Parathyroid adenoma (tissue), 2 donors: ENCODE data around the gene NAB2.
"Not testable (repeated sequence)": the region's sequence is repeated elsewhere in the genome, so short reads cannot be mapped to it uniquely, and the experiment has no call there.

Source experiments
- H2AFZ ChIP-seq: fragments of 300-600 bp; sonication (generic); one replicate; pipeline ENCODE4 v1.7.0; 2017; ENCODE audit warnings: antibody characterized with exemption, mild to moderate bottlenecking
- H3K27ac ChIP-seq: fragments of 300-600 bp; sonication (generic); one replicate; pipeline ENCODE4 v1.7.0; 2017
- H3K27me3 ChIP-seq: fragments of 300-600 bp; sonication (generic); one replicate; pipeline ENCODE4 v1.7.0; 2017; ENCODE audit warnings: low read length; ENCODE audit not compliant: control insufficient read depth, insufficient read depth
- H3K36me3 ChIP-seq: fragments of 300-600 bp; sonication (generic); one replicate; pipeline ENCODE4 v1.7.0; 2017; ENCODE audit warnings: low read length; ENCODE audit not compliant: control insufficient read depth, insufficient read depth
- H3K4me1 ChIP-seq: fragments of 300-600 bp; sonication (generic); one replicate; pipeline ENCODE4 v1.7.0; 2017; ENCODE audit warnings: control low read depth
- H3K4me2 ChIP-seq: fragments of 300-600 bp; sonication (generic); one replicate; pipeline ENCODE4 v1.7.0; 2017; ENCODE audit warnings: low read length
- H3K4me3 ChIP-seq: fragments of 300-600 bp; sonication (generic); one replicate; pipeline ENCODE4 v1.7.0; 2017; ENCODE audit warnings: low read depth, low read length
- H3K79me2 ChIP-seq: fragments of 300-600 bp; sonication (generic); one replicate; pipeline ENCODE4 v1.7.0; 2017; ENCODE audit warnings: control low read depth
- H3K9ac ChIP-seq: fragments of 300-600 bp; sonication (generic); one replicate; pipeline ENCODE4 v1.7.0; 2017; ENCODE audit warnings: mild to moderate bottlenecking
- H3K9me3 ChIP-seq: fragments of 300-600 bp; sonication (generic); one replicate; pipeline ENCODE4 v1.7.0; 2017; ENCODE audit warnings: low read length; ENCODE audit not compliant: control insufficient read depth
- TF ChIP-seq, protein P1 (sequence below): fragments of 300-600 bp; sonication (generic); IDR thresholded peaks from one replicate; pipeline ENCODE4 v1.7.0; 2017; ENCODE audit warnings: antibody characterized with exemption, mild to moderate bottlenecking
- donor health status: primary hyperparathyroidism.

NAB2 gene

DNA sequence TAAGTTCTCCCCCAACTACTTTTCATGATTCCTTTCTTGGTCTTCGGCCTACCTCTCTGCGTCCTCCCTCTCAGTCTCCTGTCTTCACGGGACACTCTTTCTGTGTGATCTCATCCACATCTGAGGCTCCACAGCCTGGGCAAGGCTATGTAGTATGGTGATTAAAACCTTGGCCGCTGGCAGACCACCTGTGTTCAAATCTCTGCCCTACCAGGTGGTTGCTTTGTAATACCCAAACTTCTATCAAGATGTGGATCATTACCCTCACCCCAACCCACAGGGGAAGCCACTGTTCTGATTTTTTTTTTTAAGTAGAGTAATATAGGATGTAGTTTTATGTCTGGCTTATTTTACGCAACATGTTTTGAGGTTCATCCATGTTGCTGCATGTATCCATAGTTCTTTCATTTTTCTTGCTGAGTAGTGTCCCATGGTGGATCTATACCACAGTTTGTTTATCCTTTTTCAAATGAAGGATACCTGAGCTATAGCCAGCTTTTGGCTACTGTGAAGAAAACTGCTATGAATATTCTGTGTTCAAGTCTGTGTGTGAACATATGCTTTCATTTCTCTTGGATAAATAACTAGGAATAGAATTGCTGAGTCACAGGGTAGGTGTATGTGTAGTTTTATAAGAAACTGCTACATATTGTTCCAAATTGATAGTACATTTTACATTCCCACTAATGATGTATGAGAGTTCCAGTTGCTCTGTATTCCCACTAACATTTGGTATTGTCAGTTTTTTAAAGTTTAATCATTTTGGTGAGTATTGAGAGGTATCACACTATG, 30.6 kb downstream of the NAB2 start:
- no peak overlapping the region for H3K4me2 ChIP-seq
- no peak overlapping the region for H3K4me3 ChIP-seq
- no peak overlapping the region for H3K9ac ChIP-seq
- H3K27me3 ChIP-seq = no peaks in the 10 kb centered on the region
- H3K79me2 ChIP-seq = peaks cover 4% of the 10 kb centered on the region
- H3K27ac ChIP-seq = no peak overlapping the region
- no peak overlapping the region for H2AFZ ChIP-seq
- TF ChIP-seq, protein P1, sequence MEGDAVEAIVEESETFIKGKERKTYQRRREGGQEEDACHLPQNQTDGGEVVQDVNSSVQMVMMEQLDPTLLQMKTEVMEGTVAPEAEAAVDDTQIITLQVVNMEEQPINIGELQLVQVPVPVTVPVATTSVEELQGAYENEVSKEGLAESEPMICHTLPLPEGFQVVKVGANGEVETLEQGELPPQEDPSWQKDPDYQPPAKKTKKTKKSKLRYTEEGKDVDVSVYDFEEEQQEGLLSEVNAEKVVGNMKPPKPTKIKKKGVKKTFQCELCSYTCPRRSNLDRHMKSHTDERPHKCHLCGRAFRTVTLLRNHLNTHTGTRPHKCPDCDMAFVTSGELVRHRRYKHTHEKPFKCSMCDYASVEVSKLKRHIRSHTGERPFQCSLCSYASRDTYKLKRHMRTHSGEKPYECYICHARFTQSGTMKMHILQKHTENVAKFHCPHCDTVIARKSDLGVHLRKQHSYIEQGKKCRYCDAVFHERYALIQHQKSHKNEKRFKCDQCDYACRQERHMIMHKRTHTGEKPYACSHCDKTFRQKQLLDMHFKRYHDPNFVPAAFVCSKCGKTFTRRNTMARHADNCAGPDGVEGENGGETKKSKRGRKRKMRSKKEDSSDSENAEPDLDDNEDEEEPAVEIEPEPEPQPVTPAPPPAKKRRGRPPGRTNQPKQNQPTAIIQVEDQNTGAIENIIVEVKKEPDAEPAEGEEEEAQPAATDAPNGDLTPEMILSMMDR = no peak
- H3K4me1 ChIP-seq = no peaks in the 10 kb centered on the region
- H3K36me3 ChIP-seq = no peaks in the 10 kb centered on the region
- H3K9me3 ChIP-seq = no peaks in the 10 kb centered on the region

DNA sequence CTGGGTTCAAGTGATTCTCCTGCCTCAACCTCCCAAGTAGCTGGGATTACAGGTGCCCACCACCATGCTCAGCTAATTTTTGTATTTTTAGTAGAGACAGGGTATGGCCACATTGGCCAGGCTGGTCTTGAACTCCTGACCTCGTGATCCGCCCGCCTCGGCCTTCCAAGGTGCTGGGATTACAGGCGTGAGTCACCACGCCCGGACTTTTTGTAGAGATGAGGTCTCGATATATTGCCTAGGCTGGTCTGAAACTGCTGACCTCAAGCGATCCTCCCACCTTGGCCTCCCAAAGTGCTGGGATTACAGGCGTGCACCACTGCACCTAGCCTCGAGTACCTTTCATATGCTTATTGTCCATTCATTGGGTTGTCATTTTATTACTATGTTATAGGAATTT, 31.8 kb downstream of the NAB2 start:
- H3K36me3 ChIP-seq, H3K9ac ChIP-seq, H2AFZ ChIP-seq, H3K27me3 ChIP-seq, H3K4me3 ChIP-seq, H3K4me1 ChIP-seq, H3K9me3 ChIP-seq, H3K27ac ChIP-seq, H3K79me2 ChIP-seq, H3K4me2 ChIP-seq: not testable (repeated sequence)

- Histone ChIP-seq H3K27ac (no peak overlapping the region), H3K9me3 (no peaks in the 10 kb centered on the region), H3K27me3 (no peaks in the 10 kb centered on the region), H3K36me3 (no peaks in the 10 kb centered on the region), H3K79me2 (peaks cover 5% of the 10 kb centered on the region), H3K4me2 (no peak overlapping the region), H3K4me3 (no peak overlapping the region), H3K4me1 (no peaks in the 10 kb centered on the region), H2AFZ (peak overlapping the region; percentile 23), H3K9ac (no peak overlapping the region)
- TF ChIP-seq, protein P1 = no peak
Observed at GRCh38 chr12:57123813-57124212, 34.9 kb downstream of the NAB2 start.

DNA sequence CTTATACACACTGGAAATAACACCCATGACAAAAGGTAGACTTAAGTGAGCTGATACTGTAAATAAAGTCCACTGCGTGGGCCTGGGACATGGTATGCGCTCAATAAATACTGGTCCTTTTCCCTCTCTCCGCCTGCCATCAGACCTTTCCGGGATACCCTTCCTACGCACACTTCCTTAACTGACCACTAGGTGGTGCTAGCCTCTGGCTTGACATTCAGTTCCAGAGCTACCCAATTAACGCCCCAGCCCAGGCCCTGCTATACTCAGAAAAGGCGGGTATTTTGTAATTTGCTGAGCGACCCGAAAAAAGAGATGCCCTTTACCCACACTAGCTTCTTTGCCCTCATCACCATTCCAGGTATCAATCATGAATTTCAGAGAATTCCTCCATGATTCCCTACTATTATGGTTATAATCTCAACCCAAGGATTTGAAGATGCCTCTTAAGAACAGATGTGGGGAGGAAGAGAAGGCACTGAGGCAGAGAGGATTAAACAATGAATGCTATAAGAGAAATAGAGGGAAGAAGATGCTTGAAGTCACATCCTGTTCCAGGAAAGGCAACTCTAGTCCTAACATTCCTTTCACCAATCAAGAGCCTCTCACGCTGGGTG, 35.5 kb downstream of the NAB2 start:
- H3K9ac ChIP-seq = no peak overlapping the region
- no peaks in the 10 kb centered on the region for H3K36me3 ChIP-seq
- H3K4me2 ChIP-seq = no peak overlapping the region
- no peaks in the 10 kb centered on the region for H3K9me3 ChIP-seq
- TF ChIP-seq, protein P1 = peak; percentile 98
- H3K79me2 ChIP-seq = peaks cover 5% of the 10 kb centered on the region
- peak overlapping the region; percentile 23 for H2AFZ ChIP-seq
- H3K27ac ChIP-seq = no peak overlapping the region
- H3K4me1 ChIP-seq = no peaks in the 10 kb centered on the region
- no peaks in the 10 kb centered on the region for H3K27me3 ChIP-seq
- H3K4me3 ChIP-seq = no peak overlapping the region

- Histone ChIP-seq H3K9me3 (no peaks in the 10 kb centered on the region), H2AFZ (no peak overlapping the region), H3K4me1 (no peaks in the 10 kb centered on the region), H3K27me3 (no peaks in the 10 kb centered on the region), H3K9ac (no peak overlapping the region), H3K79me2 (peaks cover 5% of the 10 kb centered on the region), H3K4me3 (no peak overlapping the region), H3K36me3 (no peaks in the 10 kb centered on the region), H3K27ac (no peak overlapping the region), H3K4me2 (no peak overlapping the region)
- TF ChIP-seq, protein P1 = no peak
Observed at GRCh38 chr12:57126061-57126460, 37.1 kb downstream of the NAB2 start.
